Heart right ventricle (tissue), 16 donors: ENCODE results near the gene LIN28A. TPM values are rescaled to one million over a fixed set of nuclear protein-coding genes. Genes with fewer than 3 reads are reported as not detected.

ENCODE experiments used
- ATAC-seq, 8 donors: fragments of 200-7000 bp; cut with Tn5 transposase; one replicate each; pipeline ENCODE4 v1.9.1; 2020; ENCODE audit warnings: mild to moderate bottlenecking in 8 of 8, moderate library complexity in 8 of 8, moderate number of reproducible peaks in 1 of 8
- DNase-seq, 2 donors: peaks; one replicate each; pipeline ENCODE4 v3.0.0-alpha.2; 2020
- H3K27ac ChIP-seq, 10 donors: fragments of 200-600 bp; sonication (generic) in 2 of 10; one replicate each; pipeline versions ENCODE4 v1.5.0 to v1.8.0; 2020 to 2022; ENCODE audit warnings: mild to moderate bottlenecking in 3 of 10
- H3K27me3 ChIP-seq, 7 donors: fragments of 200-600 bp; one replicate each; pipeline ENCODE4 v1.8.0; 2021 to 2022; ENCODE audit warnings: mild to moderate bottlenecking in 2 of 7
- H3K36me3 ChIP-seq, 9 donors: fragments of 200-600 bp; sonication (generic) in 1 of 9; one replicate each; pipeline versions ENCODE4 v1.5.0 to v1.8.0; 2020 to 2022; ENCODE audit warnings: mild to moderate bottlenecking in 2 of 9
- H3K4me1 ChIP-seq, 9 donors: fragments of 200-600 bp; sonication (generic) in 1 of 9; one replicate each; pipeline versions ENCODE4 v1.5.0 to v1.8.0; 2020 to 2022; ENCODE audit warnings: mild to moderate bottlenecking in 4 of 9
- H3K4me3 ChIP-seq, 10 donors: fragments of 200-600 bp; sonication (generic) in 2 of 10; one replicate each; pipeline versions ENCODE4 v1.5.0 to v1.8.0; 2020 to 2022; ENCODE audit warnings: mild to moderate bottlenecking in 7 of 10, moderate library complexity in 2 of 10
- H3K9me3 ChIP-seq, 11 donors: fragments of 200-600 bp in 10 of 11; sonication (generic) in 2 of 11; one replicate each; pipeline versions ENCODE4 v1.5.0 to v1.8.0; 2013 to 2022; ENCODE audit warnings: mild to moderate bottlenecking in 2 of 11, control low read depth in 1 of 11, moderate library complexity in 1 of 11
- WGBS, 2 donors: extraction: QIAGEN DNeasy Blood & Tissue Kit; methylation state at CpG; one replicate each; pipeline ENCODE4 v1.1.7; 2013; ENCODE audit warnings: inconsistent platforms in 1 of 2; 5-methylcytosine and 5-hydroxymethylcytosine counted together
- intact Hi-C, 10 donors: fragments of 100-400 bp; cut with DNase I; formaldehyde crosslinking; loops; one replicate each; pipeline versions ENCODE4 v1.11.1 to v1.14.2; 2022
- long read RNA-seq, 3 donors: library from polyadenylated mRNA; unstranded; transcript quantifications; one replicate each; pipeline ENCODE4 v2.0.0, GENCODE V29; 2020 to 2021
- polyA plus RNA-seq, 2 donors: library from polyadenylated mRNA; stranded (reverse); fragments of 200-250 nt; gene quantifications; one replicate each; pipeline ENCODE4 v1.2.3, GENCODE V29; 2013
- total RNA-seq, 10 donors: library from RNA; stranded (reverse); fragmentation: NEBNext Ultra II Directional in 3 of 10; extraction: Animal tissue kit (Norgen Biotek cat#: 25700) in 3 of 10; gene quantifications; one replicate each; pipeline versions ENCODE4 v1.2.1 to v1.2.4, GENCODE V29; 2021 to 2023
- TF ChIP-seq, protein P1 (sequence below), 9 donors: fragments of 200-600 bp; sonication (generic) in 2 of 9; IDR thresholded peaks; one replicate each; pipeline versions ENCODE4 v1.5.0 to v1.8.0; 2021 to 2022; ENCODE audit warnings: antibody characterized with exemption in 9 of 9, mild to moderate bottlenecking in 5 of 9, moderate library complexity in 1 of 9
- donor health status: Arrhythmogenic right ventricular cardiomyopathy.
- donor health status: ischemic (EF 13 %, LVEDD 7.1; RV severe dilation, severe dysfunction).
- donor health status: healthy with polysubstance abuse.
- donor health status: DM: no; HTN: yes; CAD: no.
- donor health status: DM: no; HTN: no; CAD: no.
- donor health status: ischemic (EF 25% LVEDD 6.9; RV normal size, moderate dysfunction).
- donor health status: ischemic (EF 25% LVEDD 5.7; RV mildly dilated, moderate dysfunction).
- donor health status: healthy.
- donor health status: DM: yes; HTN: yes; CAD: no.
- donor health status: Ischemic cardiomyopathy.
- donor health status: ischemic (EF 35%, LVEDD 5.7; RV mildly dilated, moderate dysfunction).
- donor health status: nonischemic (EF 11% LVEDD 7.7; RV severe dilation, severe dysfunction).
- donor health status: DM: yes; HTN: yes; CAD: no.
- donor health status: PGD.
- donor health status: ischemic (EF 29% LVEDD 5.4; RV normal size, mild dysfunction).
- donor health status: nonischemic (EF 23%, LVEDD 6.1; RV moderate dilation, normal function).

Gene LIN28A, protein sequence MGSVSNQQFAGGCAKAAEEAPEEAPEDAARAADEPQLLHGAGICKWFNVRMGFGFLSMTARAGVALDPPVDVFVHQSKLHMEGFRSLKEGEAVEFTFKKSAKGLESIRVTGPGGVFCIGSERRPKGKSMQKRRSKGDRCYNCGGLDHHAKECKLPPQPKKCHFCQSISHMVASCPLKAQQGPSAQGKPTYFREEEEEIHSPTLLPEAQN
- under 1 TPM in 1 of 10 donors, not detected in 9; 0.15 TPM for total RNA-seq
- not detected for polyA plus RNA-seq
- long read RNA-seq, donor 1, result 0 reads
- long read RNA-seq, donor 2, result 0 reads
- long read RNA-seq, donor 3, result 0 reads

- no peaks in the 10 kb centered on the region for H3K36me3 ChIP-seq
- H3K4me3 ChIP-seq, result no peak within 1 kb of the TSS
- no peaks in the 10 kb centered on the region for H3K9me3 ChIP-seq
- TF ChIP-seq, protein P1, sequence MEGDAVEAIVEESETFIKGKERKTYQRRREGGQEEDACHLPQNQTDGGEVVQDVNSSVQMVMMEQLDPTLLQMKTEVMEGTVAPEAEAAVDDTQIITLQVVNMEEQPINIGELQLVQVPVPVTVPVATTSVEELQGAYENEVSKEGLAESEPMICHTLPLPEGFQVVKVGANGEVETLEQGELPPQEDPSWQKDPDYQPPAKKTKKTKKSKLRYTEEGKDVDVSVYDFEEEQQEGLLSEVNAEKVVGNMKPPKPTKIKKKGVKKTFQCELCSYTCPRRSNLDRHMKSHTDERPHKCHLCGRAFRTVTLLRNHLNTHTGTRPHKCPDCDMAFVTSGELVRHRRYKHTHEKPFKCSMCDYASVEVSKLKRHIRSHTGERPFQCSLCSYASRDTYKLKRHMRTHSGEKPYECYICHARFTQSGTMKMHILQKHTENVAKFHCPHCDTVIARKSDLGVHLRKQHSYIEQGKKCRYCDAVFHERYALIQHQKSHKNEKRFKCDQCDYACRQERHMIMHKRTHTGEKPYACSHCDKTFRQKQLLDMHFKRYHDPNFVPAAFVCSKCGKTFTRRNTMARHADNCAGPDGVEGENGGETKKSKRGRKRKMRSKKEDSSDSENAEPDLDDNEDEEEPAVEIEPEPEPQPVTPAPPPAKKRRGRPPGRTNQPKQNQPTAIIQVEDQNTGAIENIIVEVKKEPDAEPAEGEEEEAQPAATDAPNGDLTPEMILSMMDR (IDR thresholded peaks at IDR 0.05), result no peak
- peaks cover 29 to 78% (median 72%) of the 10 kb centered on the region in 7 donors for H3K27me3 ChIP-seq
- H3K27ac ChIP-seq, result no peak within 1 kb of the TSS
- WGBS, 2 donors, result 1 to 3% methylated on average over 69 to 70 of the region's 70 CpGs
- intact Hi-C loops, result loop anchor here in 2 of 10 donors (10.0 kb wide), 1 partner anchor 306 kb away; no protein-coding TSS in a partner anchor
- DNase-seq (no peak), ATAC-seq (peak in 1 of 8 donors; percentile 41)
- H3K4me1 ChIP-seq, result peaks cover 0 to 6% (median 0%) of the 10 kb centered on the region in 9 donors
Observed at GRCh38 chr1:26410706-26411623, at the start of gene LIN28A. TSS of gene LIN28A (plus strand) at chr1:26410817. CDS start at chr1:26410892, 75 bp downstream.

GRCh38 chr1:26361605-26362122 is 49.0 kb upstream of the LIN28A start:
- ATAC-seq (no peak), DNase-seq (no peak)
- no peaks in the 10 kb centered on the region for H3K9me3 ChIP-seq
- H3K4me1 ChIP-seq, result peaks cover 0 to 21% (median 10%) of the 10 kb centered on the region in 9 donors
- intact Hi-C loops, result loop anchor here in 2 of 10 donors (5.0 kb wide), 2 partner anchors 254 to 259 kb away; no protein-coding TSS in a partner anchor
- no peaks in the 10 kb centered on the region for H3K36me3 ChIP-seq
- H3K4me3 ChIP-seq, result no peak overlapping the region
- H3K27me3 ChIP-seq, result peaks cover 16 to 87% (median 74%) of the 10 kb centered on the region in 7 donors
- H3K27ac ChIP-seq, result no peak overlapping the region
- TF ChIP-seq, protein P1 (IDR thresholded peaks at IDR 0.05), result no peak
- 82 to 90% methylated on average over 12 of the region's 12 CpGs for WGBS, 2 donors

DNA sequence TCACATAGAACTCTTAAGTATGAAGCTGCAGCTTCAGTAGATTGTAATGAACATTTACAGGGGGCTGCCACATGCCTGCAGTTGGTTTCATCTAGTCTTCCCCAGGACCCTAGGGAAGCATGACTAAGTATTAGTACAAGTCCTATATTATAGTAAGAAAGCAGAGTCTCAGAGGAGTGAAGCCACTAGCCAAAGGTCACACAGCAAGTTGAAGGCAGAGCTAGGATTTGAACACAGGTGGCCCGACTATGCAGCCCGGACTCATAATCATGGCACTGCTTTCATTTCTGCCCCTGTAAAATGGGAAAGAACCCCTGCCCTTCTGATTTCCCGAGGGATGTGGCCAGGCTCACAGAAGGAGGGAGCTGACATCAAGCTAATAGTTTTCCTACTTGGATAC is 48.3 kb upstream of the LIN28A start:
- Histone ChIP-seq H3K9me3 (no peaks in the 10 kb centered on the region), H3K4me3 (no peak overlapping the region), H3K27me3 (peaks cover 16 to 86% (median 70%) of the 10 kb centered on the region in 7 donors), H3K4me1 (peaks cover 0 to 21% (median 10%) of the 10 kb centered on the region in 9 donors), H3K36me3 (no peaks in the 10 kb centered on the region), H3K27ac (no peak overlapping the region)
- DNase-seq, result no peak
- intact Hi-C loops, result loop anchor here in 2 of 10 donors (5.0 kb wide), 2 partner anchors 255 to 260 kb away; no protein-coding TSS in a partner anchor
- ATAC-seq, result no peak
- TF ChIP-seq, protein P1 (IDR thresholded peaks at IDR 0.05), result no peak
- 91 to 92% methylated on average over 3 of the region's 3 CpGs for WGBS, 2 donors
